A172 (cell line): ENCODE data around the gene TPCN2. TPM values are rescaled to one million over a fixed set of nuclear protein-coding genes. Genes with fewer than 3 reads are reported as not detected.
"Not testable (repeated sequence)": the region's sequence is repeated elsewhere in the genome, so short reads cannot be mapped to it uniquely, and the experiment has no call there.

ENCODE experiments used
- DNase-seq: peaks from one replicate; pipeline ENCODE4 v3.0.0-alpha.2; 2015; ENCODE audit warnings: low spot score
- total RNA-seq: library from RNA; depleted of rRNA; stranded (reverse); fragments of >200 nt; shearing (Covaris generic); gene quantifications from 2 replicates; pipeline ENCODE4 v1.2.3, GENCODE V29; 2014

Gene TPCN2
- total RNA-seq, 1 experiment from 2014 or later: 11.9 TPM

DNA sequence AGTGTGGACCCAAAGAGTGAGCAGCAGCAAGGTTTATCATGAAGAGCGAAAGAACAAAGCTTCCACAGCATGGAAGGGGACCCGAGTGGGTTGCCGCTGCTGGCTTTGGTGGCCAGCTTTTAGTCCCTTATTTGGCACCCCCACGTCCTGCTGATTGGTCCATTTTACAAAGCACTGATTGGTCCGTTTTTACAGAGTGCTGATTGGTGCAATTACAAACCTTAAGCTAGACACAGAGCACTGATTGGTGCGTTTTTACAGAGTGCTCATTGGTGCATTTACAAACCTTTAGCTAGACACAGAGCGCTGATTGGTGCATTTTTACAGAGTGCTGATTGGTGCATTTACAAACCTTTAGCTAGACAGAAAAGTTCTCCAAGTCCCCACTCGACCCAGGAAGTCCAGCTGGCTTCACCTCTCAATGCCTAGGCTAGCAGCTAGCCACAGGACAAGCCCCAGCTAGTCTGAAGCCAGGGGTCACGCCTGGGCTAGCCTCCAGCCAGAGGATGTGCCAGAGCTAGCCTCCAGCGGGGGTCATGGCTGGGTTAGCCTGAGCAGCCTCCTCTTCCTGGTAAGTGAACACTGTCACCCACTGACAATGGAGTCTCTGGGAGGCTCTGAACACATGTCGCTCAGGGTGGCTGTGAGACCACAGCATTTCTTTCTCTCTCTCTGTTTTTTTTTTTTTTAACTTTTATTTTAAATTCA lies 100.8 kb downstream of the TPCN2 start:
- not testable (repeated sequence) for DNase-seq

- no peak for DNase-seq
Measured at GRCh38 chr11:69150175-69150574, 101.4 kb downstream of the TPCN2 start.

GRCh38 chr11:69151836-69152235 lies 103.1 kb downstream of the TPCN2 start:
- DNase-seq: no peak

- no peak for DNase-seq
Measured at GRCh38 chr11:69152733-69153421, 104.1 kb downstream of the TPCN2 start.

DNA sequence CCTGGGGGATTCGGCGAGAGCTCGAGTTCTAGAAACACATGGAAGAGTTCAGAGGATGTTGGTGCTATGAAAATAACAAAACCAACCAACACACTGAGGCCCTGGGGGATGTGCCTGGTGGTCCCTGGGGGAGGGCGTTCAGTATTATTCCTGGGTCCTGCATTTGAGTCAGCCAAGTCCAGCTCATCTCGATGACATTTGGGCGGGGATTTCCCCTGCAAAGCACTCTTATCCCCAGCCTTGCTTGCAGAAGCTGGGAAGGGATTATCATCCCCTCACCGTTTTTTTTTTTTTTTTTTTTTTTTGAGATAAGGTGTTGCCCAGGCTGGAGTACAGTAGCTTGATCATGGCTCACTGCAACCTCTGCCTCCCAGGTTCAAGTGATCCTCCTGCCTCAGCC lies 104.9 kb downstream of the TPCN2 start:
- peak; percentile 52 for DNase-seq

- DNase-seq: no peak
Measured at GRCh38 chr11:69154211-69154913, 105.6 kb downstream of the TPCN2 start.

GRCh38 chr11:69154938-69155301 lies 106.2 kb downstream of the TPCN2 start:
- no peak for DNase-seq

- no peak for DNase-seq
Measured at GRCh38 chr11:69155302-69156234, 106.8 kb downstream of the TPCN2 start, which contains the start of gene SMIM38. SMIM38 (plus strand) TSS chr11:69155935; CDS start chr11:69157847, 1,912 bp downstream.

GRCh38 chr11:69156235-69156639 lies 107.5 kb downstream of the TPCN2 start:
- DNase-seq: no peak

GRCh38 chr11:69156673-69157155 lies 108.0 kb downstream of the TPCN2 start:
- DNase-seq: no peak

- DNase-seq: no peak
Measured at GRCh38 chr11:69157156-69157821, 108.6 kb downstream of the TPCN2 start.

DNA sequence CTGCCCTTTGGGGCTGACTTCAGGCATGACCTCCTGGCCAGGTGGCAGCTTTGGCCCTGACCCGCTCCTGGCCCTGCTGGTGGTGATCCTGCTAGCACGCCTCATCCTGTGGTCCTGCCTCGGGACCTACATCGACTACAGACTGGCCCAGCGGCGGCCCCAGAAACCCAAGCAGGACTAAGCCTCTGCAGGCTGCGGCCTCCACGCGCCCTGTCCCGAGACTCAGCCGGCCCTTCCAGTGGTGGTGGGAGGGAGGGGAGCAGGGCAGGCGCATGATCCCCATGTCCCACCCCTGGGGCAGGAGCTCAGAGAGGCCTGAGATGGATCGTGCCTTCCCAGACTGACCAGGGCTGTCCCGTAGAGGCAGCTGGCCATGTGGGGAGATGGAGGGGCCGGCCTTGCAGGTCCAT lies 109.1 kb downstream of the TPCN2 start:
- no peak for DNase-seq

GRCh38 chr11:69158301-69159149 lies 109.8 kb downstream of the TPCN2 start:
- no peak for DNase-seq

DNA sequence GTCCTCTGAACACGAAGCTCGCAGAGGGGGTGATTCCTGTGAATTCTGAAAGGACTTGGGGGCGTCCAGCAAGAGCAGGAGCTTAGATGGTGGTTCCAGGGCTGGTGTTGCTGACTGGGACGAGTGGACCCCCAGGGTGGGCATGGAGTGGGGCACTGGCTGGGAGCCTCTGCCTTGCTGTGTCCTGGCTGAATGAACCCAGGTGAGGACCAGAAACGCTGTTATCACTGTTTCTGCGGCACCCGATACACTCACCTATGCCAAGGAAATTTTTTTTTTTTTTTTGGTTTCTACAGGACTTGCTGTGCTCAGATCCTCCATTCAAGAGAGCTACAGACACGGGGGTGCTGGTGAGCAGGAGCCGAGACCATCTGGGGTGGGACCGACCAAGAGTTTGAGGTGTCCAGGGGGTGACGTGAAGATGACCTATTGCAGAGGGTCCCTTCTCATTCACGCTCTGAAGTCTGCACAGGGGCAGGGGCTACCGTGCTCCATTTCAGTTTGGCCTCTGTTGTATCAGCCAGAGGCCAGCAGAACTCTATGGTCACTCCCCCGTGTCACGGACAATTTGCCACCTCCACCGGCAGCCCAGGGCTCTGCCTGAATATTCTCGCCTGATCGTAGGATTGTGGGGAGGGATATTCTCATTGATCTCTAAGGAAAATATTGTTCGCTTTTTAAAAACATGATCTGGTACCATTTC lies 110.6 kb downstream of the TPCN2 start:
- no peak for DNase-seq

GRCh38 chr11:69160296-69161116 lies 111.8 kb downstream of the TPCN2 start:
- DNase-seq: no peak

- no peak for DNase-seq
Measured at GRCh38 chr11:69161117-69161407, 112.3 kb downstream of the TPCN2 start.

DNA sequence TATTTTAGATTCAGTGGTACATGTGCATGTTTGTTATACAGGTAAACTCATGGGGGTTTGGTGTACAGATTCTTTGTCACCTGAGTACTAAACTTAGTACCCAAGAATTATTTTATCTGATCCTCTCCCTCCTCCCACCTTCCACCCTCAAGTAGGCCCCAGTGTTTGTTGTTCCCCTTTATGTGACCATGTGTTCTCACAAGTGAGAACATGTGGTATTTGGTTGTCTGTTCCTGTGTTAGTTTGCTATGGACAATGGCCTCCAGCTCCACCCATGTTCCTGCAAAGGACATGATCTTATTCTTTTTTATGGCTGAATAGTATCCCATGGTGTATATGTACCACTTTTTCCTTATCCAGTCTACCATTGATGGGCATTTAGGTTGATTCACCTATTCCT lies 113.8 kb downstream of the TPCN2 start:
- DNase-seq: no peak

DNA sequence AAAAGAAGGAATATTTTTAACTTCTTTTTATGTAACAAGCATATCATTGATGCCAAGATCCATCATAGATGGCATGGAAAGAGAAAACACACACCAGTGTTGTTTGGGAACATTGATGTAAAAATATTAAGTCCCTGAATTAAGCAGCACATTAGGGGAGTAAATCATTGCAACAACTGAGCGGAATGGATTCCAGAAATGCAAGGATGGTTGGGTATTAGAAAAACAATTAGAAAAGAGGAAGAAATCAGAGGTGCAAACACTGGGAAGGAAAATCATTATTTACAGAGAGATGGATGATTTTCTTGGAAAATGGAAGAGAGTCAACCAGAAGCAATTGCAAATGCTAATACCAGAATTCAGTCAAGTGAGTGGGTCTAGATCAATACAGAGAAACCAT lies 115.1 kb downstream of the TPCN2 start:
- no peak for DNase-seq

GRCh38 chr11:69164824-69165223 lies 116.1 kb downstream of the TPCN2 start:
- DNase-seq: no peak
